GM12892 (cell line): ENCODE data around the gene ECHS1.

Experiments
- POLR2A ChIP-seq: IDR thresholded peaks from 2 replicates; pipeline ENCODE4 v1.6.1; 2011; ENCODE audit warnings: low read depth, low read length, control low read depth
- POLR2AphosphoS5 ChIP-seq: IDR thresholded peaks from 2 replicates; pipeline ENCODE4 v1.6.1; 2011; ENCODE audit warnings: low read depth, low read length, control low read depth
- TAF1 ChIP-seq: IDR thresholded peaks from 2 replicates; pipeline ENCODE4 v1.6.1; 2011; ENCODE audit warnings: low read depth, mild to moderate bottlenecking, control low read depth, low read length, borderline replicate concordance

GRCh38 chr10:133379801-133380666, 6.9 kb upstream of the ECHS1 start:
- TF ChIP-seq POLR2A, result no peak
- no peak for TF ChIP-seq TAF1
- no peak for TF ChIP-seq POLR2AphosphoS5
